Neural cell (in vitro differentiated cells): ENCODE measurements around the gene ARL13B.

ENCODE experiments used
- CTCF ChIP-seq: fragments of 450-650 bp; IDR thresholded peaks from 2 replicates; pipeline ENCODE4 v1.5.1; 2014; ENCODE audit warnings: antibody characterized with exemption, mild to moderate bottlenecking, moderate library complexity; ENCODE audit not compliant: poor library complexity, severe bottlenecking
- EZH2 ChIP-seq: fragments of 200-600, 300-800 bp; shearing (Covaris generic), sonication (generic); IDR thresholded peaks from 2 replicates; pipeline ENCODE4 v1.6.1; 2014; ENCODE audit warnings: antibody characterized with exemption, low read length, borderline replicate concordance, mild to moderate bottlenecking; ENCODE audit not compliant: insufficient read depth, poor library complexity, severe bottlenecking

GRCh38 chr3:93979850-93980676 lies at the start of gene ARL13B:
- peak; percentile 11 for TF ChIP-seq CTCF
- no peak for TF ChIP-seq EZH2
